ENCODE results near the gene MPIG6B.

DNA sequence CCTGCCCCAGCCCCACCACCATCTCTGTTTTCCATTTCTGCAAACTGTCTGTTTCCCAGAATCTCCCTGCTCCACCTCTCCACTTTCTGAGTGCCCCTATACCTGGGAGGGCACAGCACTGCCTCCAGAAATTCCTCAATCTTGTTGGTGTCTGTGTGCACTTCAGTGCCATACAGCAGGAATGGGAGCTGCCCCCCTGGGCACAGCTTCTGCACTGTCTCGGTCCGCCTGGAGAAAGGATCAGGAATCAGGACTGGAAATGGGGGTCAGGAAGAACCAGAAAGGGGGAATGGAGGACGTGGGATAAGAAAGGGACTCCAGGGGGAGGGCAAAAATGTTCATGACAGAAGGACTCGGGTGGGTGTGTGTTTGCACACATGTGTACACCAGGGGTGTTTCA, 10.6 kb downstream of the MPIG6B start:
- TF ChIP-seq POLR2AphosphoS5 (IDR thresholded peaks at IDR 0.05): no peak
- TF ChIP-seq, protein P1, sequence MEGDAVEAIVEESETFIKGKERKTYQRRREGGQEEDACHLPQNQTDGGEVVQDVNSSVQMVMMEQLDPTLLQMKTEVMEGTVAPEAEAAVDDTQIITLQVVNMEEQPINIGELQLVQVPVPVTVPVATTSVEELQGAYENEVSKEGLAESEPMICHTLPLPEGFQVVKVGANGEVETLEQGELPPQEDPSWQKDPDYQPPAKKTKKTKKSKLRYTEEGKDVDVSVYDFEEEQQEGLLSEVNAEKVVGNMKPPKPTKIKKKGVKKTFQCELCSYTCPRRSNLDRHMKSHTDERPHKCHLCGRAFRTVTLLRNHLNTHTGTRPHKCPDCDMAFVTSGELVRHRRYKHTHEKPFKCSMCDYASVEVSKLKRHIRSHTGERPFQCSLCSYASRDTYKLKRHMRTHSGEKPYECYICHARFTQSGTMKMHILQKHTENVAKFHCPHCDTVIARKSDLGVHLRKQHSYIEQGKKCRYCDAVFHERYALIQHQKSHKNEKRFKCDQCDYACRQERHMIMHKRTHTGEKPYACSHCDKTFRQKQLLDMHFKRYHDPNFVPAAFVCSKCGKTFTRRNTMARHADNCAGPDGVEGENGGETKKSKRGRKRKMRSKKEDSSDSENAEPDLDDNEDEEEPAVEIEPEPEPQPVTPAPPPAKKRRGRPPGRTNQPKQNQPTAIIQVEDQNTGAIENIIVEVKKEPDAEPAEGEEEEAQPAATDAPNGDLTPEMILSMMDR (IDR thresholded peaks at IDR 0.05): no peak
- TF ChIP-seq POLR2A (IDR thresholded peaks at IDR 0.05): no peak

Data from gastroesophageal sphincter (tissue), 3 donors.